Mononuclear cell (primary cell): Measurements from ENCODE around the gene GRIN3B. TPM values are rescaled to one million over a fixed set of nuclear protein-coding genes. Genes with fewer than 3 reads are reported as not detected.

ENCODE experiments used
- H3K27me3 ChIP-seq: 2 replicates; pipeline ENCODE4 v1.6.0; 2011; ENCODE audit warnings: low read length, control low read depth; ENCODE audit not compliant: insufficient read depth
- H3K4me1 ChIP-seq: 2 replicates; pipeline ENCODE4 v1.5.1; 2011; ENCODE audit warnings: mild to moderate bottlenecking, low read length, control low read depth; ENCODE audit not compliant: insufficient read depth
- H3K4me3 ChIP-seq: 2 replicates; pipeline ENCODE4 v1.5.1; 2011; ENCODE audit warnings: mild to moderate bottlenecking, low read length, moderate library complexity
- H3K9me3 ChIP-seq: 2 replicates; pipeline ENCODE4 v1.5.1; 2011; ENCODE audit warnings: low read depth, mild to moderate bottlenecking, control low read depth, low read length
- total RNA-seq: library from RNA; depleted of rRNA; stranded (reverse); fragments of >200 nt; gene quantifications from one replicate; pipeline ENCODE4 v1.2.3, GENCODE V29; 2012

GRIN3B gene
- total RNA-seq, 1 donor: 0.21 TPM

- Histone ChIP-seq H3K9me3 (no peaks in the 10 kb centered on the region), H3K27me3 (peaks cover 25% of the 10 kb centered on the region), H3K4me1 (peaks cover 10% of the 10 kb centered on the region), H3K4me3 (no peak overlapping the region)
Measured at GRCh38 chr19:993361-993830, 6.8 kb upstream of the GRIN3B start.

DNA sequence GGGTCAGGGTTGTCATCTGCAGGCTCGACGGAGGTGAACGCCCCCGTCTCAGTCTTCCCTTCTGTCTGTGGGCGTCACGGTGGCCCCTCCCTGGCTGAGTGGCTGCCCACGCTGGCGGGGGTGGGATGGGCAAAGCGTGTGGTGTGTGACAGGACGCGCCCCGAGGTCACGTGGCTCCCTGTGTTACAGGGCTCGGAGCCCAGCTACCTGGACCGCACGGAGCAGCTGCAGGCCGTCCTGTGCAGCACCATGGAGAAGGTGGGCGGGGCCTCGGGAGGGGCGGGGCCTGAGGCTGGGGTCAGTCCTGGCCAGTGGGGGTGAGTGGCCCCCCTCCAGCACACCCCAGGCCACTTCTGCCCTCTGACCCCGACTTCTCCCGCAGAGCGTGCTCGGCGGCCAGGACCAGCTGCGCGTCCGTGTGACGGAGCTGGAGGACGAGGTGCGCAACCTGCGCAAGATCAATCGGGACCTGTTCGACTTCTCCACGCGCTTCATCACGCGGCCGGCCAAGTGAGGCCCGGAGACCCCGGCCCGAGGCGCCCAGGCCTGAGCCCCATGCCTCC, 6.3 kb upstream of the GRIN3B start:
- Histone ChIP-seq H3K4me1 (peaks cover 10% of the 10 kb centered on the region), H3K4me3 (no peak overlapping the region), H3K27me3 (peaks cover 28% of the 10 kb centered on the region)

DNA sequence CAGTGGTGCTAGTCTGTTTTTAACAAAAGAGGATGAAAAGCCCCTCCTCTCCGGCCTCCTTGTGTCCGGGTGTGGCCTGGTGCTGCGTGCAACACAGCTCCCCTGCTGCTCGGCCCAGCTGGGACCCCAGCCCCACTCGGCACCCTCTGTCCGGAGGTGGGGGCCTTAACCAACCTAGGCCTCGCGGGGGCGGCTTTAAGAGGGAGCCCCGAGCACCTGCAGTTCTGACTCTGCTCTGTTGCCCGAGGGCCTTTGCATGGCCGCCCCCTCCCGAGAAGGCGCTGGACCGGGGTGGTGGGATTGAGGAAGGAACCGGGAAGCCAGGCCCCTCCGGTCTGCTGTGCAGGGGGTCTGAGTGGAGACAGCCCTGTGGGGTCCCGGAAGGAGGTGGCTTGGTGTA, 5.7 kb upstream of the GRIN3B start:
- peaks cover 10% of the 10 kb centered on the region for H3K4me1 ChIP-seq
- H3K9me3 ChIP-seq: no peaks in the 10 kb centered on the region
- peaks cover 34% of the 10 kb centered on the region for H3K27me3 ChIP-seq
- no peak overlapping the region for H3K4me3 ChIP-seq

More for the DNA sequence above, 6.3 kb upstream of the GRIN3B start:
- no peaks in the 10 kb centered on the region for H3K9me3 ChIP-seq

GRCh38 chr19:995051-995827, 5.0 kb upstream of the GRIN3B start:
- Histone ChIP-seq H3K27me3 (peaks cover 36% of the 10 kb centered on the region), H3K9me3 (no peaks in the 10 kb centered on the region), H3K4me1 (peaks cover 10% of the 10 kb centered on the region), H3K4me3 (no peak overlapping the region)

- H3K4me1 ChIP-seq: peaks cover 17% of the 10 kb centered on the region
- H3K9me3 ChIP-seq: no peaks in the 10 kb centered on the region
- peaks cover 41% of the 10 kb centered on the region for H3K27me3 ChIP-seq
- no peak overlapping the region for H3K4me3 ChIP-seq
Measured at GRCh38 chr19:996051-996838, 4.0 kb upstream of the GRIN3B start.

GRCh38 chr19:998064-998463, 2.2 kb upstream of the GRIN3B start:
- Histone ChIP-seq H3K27me3 (peaks cover 44% of the 10 kb centered on the region), H3K4me1 (peaks cover 24% of the 10 kb centered on the region), H3K4me3 (no peak overlapping the region), H3K9me3 (no peaks in the 10 kb centered on the region)

- no peak overlapping the region for H3K4me3 ChIP-seq
- no peaks in the 10 kb centered on the region for H3K9me3 ChIP-seq
- peaks cover 44% of the 10 kb centered on the region for H3K27me3 ChIP-seq
- H3K4me1 ChIP-seq: peaks cover 24% of the 10 kb centered on the region
Measured at GRCh38 chr19:999379-999719, 870 bp upstream of the GRIN3B start.

DNA sequence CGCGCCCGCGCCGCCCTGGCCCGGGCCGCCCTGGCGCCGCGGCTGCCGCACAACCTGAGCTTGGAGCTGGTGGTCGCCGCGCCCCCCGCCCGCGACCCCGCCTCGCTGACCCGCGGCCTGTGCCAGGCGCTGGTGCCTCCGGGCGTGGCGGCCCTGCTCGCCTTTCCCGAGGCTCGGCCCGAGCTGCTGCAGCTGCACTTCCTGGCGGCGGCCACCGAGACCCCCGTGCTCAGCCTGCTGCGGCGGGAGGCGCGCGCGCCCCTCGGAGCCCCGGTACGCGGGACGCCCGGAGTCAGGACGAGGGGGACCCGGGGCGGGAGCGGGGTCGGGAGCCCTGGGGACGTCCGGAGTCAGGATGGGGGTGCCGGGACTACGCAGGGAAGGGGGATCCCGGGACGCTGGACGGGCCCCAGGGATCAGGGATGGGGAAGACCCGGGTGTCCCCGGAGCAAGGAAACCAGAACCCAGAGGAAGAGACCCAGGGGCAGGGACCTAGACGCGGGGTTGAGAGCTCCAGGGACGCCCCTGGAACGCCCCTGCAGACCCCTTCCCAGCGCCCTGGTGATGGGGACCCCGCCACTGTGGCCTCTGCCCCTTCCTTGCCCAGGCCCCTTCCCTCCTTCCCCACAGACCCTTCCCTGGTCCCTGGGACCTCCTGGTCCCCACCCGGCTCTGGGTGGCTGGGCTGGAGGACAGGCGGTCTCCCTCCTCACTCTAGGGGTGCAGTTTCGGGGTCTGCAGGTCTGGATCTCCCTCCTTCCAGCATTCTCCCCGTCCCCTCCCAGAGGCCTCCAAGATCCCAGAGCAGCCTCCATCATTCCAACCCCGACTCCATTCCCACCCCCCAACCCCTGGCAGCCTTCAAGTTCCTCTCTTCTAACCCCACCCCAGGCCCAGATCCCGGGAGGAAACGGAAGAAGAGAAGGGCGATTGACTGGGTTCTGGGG, 645 bp downstream of the GRIN3B start:
- Histone ChIP-seq H3K4me3 (no peak overlapping the region), H3K27me3 (peaks cover 39% of the 10 kb centered on the region), H3K4me1 (peaks cover 22% of the 10 kb centered on the region), H3K9me3 (no peaks in the 10 kb centered on the region)

- Histone ChIP-seq H3K9me3 (no peaks in the 10 kb centered on the region), H3K4me3 (no peak overlapping the region), H3K4me1 (peaks cover 15% of the 10 kb centered on the region), H3K27me3 (peaks cover 34% of the 10 kb centered on the region)
Measured at GRCh38 chr19:1001538-1002166, 1.4 kb downstream of the GRIN3B start.

DNA sequence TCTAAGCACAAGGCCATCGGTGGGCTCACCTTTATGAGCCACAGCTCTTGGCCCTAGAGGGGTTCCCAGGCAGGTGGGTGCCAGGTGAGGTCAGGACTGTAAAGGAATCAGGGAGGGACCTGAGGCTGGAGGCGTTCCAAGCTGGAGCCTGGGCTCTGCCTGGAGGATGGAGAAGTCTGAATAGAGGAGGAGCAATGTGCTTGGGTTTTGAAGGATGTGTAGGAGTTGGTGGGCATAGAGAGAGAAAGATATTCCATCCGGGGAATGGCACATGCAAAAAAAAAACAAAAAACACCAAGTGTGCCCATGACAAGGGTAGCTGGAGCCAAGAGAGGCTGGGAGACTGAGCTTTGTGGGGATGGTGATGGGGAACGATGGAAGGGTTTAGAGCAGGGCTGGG, 2.4 kb downstream of the GRIN3B start:
- peaks cover 27% of the 10 kb centered on the region for H3K27me3 ChIP-seq
- peaks cover 13% of the 10 kb centered on the region for H3K4me1 ChIP-seq
- no peak overlapping the region for H3K4me3 ChIP-seq
- H3K9me3 ChIP-seq: no peaks in the 10 kb centered on the region

DNA sequence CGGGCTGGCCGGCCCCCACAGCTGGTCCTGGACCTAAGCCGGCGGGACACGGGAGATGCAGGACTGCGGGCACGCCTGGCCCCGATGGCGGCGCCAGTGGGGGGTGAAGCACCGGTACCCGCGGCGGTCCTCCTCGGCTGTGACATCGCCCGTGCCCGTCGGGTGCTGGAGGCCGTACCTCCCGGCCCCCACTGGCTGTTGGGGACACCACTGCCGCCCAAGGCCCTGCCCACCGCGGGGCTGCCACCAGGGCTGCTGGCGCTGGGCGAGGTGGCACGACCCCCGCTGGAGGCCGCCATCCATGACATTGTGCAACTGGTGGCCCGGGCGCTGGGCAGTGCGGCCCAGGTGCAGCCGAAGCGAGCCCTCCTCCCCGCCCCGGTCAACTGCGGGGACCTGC, 3.1 kb downstream of the GRIN3B start:
- Histone ChIP-seq H3K9me3 (no peaks in the 10 kb centered on the region), H3K27me3 (peaks cover 20% of the 10 kb centered on the region), H3K4me3 (no peak overlapping the region), H3K4me1 (peaks cover 13% of the 10 kb centered on the region)

DNA sequence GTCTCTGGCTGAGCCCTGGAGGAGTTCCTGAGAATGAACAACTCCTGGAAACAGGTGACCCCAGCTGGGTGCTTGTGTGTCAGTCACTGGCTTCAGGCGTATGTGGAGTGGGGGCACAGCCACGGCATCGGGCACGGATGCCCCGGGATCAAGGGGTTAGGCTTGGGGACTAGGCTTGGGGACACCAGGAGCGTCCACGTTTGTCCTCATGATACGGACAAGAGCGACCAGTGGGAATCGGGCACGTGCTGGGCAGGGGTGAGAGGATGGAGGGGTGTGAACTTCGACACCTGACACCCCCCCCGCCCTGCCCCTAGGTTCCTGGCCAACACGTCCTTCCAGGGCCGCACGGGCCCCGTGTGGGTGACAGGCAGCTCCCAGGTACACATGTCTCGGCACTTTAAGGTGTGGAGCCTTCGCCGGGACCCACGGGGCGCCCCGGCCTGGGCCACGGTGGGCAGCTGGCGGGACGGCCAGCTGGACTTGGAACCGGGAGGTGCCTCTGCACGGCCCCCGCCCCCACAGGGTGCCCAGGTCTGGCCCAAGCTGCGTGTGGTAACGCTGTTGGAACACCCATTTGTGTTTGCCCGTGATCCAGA, 4.1 kb downstream of the GRIN3B start:
- H3K27me3 ChIP-seq: peaks cover 11% of the 10 kb centered on the region
- no peak overlapping the region for H3K4me3 ChIP-seq
- H3K9me3 ChIP-seq: no peaks in the 10 kb centered on the region
- H3K4me1 ChIP-seq: peaks cover 13% of the 10 kb centered on the region

DNA sequence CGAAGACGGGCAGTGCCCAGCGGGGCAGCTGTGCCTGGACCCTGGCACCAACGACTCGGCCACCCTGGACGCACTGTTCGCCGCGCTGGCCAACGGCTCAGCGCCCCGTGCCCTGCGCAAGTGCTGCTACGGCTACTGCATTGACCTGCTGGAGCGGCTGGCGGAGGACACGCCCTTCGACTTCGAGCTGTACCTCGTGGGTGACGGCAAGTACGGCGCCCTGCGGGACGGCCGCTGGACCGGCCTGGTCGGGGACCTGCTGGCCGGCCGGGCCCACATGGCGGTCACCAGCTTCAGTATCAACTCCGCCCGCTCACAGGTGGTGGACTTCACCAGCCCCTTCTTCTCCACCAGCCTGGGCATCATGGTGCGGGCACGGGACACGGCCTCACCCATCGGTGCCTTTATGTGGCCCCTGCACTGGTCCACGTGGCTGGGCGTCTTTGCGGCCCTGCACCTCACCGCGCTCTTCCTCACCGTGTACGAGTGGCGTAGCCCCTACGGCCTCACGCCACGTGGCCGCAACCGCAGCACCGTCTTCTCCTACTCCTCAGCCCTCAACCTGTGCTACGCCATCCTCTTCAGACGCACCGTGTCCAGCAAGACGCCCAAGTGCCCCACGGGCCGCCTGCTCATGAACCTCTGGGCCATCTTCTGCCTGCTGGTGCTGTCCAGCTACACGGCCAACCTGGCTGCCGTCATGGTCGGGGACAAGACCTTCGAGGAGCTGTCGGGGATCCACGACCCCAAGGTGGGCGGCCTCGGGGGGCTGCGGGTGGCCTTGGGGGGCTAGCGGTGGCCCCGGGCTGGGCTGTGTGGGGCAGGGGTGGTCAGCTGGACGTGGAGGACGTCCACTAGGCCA, 4.8 kb downstream of the GRIN3B start:
- Histone ChIP-seq H3K4me3 (no peak overlapping the region), H3K9me3 (no peaks in the 10 kb centered on the region), H3K27me3 (peaks cover 8% of the 10 kb centered on the region), H3K4me1 (peaks cover 13% of the 10 kb centered on the region)
